Heart left ventricle (tissue), 16 donors: ENCODE results near the gene C15orf40. TPM values are rescaled to one million over a fixed set of nuclear protein-coding genes. Genes with fewer than 3 reads are reported as not detected.

Experiments
- ATAC-seq, 4 donors: fragments of 200-7000 bp; cut with Tn5 transposase; one replicate each; pipeline ENCODE4 v1.9.1; 2020 to 2022; ENCODE audit warnings: moderate library complexity in 4 of 4, mild to moderate bottlenecking in 3 of 4, moderate number of reproducible peaks in 1 of 4
- DNase-seq, 5 donors: peaks; one replicate each; pipeline ENCODE4 v3.0.0-alpha.2; 2020
- H3K27ac ChIP-seq, 12 donors: fragments of 200-600 bp; sonication (generic) in 4 of 12; one replicate each; pipeline versions ENCODE4 v1.5.0 to v1.8.0; 2016 to 2022; ENCODE audit warnings: mild to moderate bottlenecking in 2 of 12
- H3K27me3 ChIP-seq, 9 donors: fragments of 200-600 bp; sonication (generic) in 2 of 9; one replicate each; pipeline versions ENCODE4 v1.5.1 to v1.8.0; 2016 to 2022; ENCODE audit warnings: mild to moderate bottlenecking in 3 of 9
- H3K36me3 ChIP-seq, 9 donors: fragments of 200-600 bp; sonication (generic) in 2 of 9; one replicate each; pipeline versions ENCODE4 v1.5.0 to v1.8.0; 2018 to 2022; ENCODE audit warnings: mild to moderate bottlenecking in 2 of 9
- H3K4me1 ChIP-seq, 12 donors: fragments of 200-600 bp; sonication (generic) in 4 of 12; one replicate each; pipeline versions ENCODE4 v1.5.0 to v1.8.0; 2016 to 2022; ENCODE audit warnings: mild to moderate bottlenecking in 3 of 12
- H3K4me3 ChIP-seq, 12 donors: fragments of 200-600 bp; sonication (generic) in 4 of 12; one replicate each; pipeline versions ENCODE4 v1.5.0 to v1.8.0; 2017 to 2022; ENCODE audit warnings: mild to moderate bottlenecking in 9 of 12, moderate library complexity in 4 of 12
- H3K9me3 ChIP-seq, 12 donors: fragments of 200-600 bp; sonication (generic) in 4 of 12; one replicate each; pipeline versions ENCODE4 v1.5.0 to v1.8.0; 2016 to 2022; ENCODE audit warnings: mild to moderate bottlenecking in 1 of 12
- POLR2A ChIP-seq, 2 donors: fragments of 450-650 bp; IDR thresholded peaks; one replicate each; pipeline ENCODE4 v1.6.1; 2017; ENCODE audit warnings: antibody characterized with exemption in 2 of 2, mild to moderate bottlenecking in 2 of 2, moderate library complexity in 2 of 2
- WGBS, 4 donors: extraction: QIAGEN DNeasy Blood & Tissue Kit in 2 of 4; methylation state at CpG; one replicate each; pipeline versions ENCODE4 v1.1.5 to v1.1.7; 2013 to 2018; 5-methylcytosine and 5-hydroxymethylcytosine counted together
- intact Hi-C, 10 donors: fragments of 100-400 bp; cut with DNase I; formaldehyde crosslinking; loops; one replicate each; pipeline versions ENCODE4 v1.11.1 to v1.14.2; 2022
- polyA plus RNA-seq, 2 donors: library from polyadenylated mRNA; stranded (reverse); fragments of 200-250 nt; gene quantifications; one replicate each; pipeline ENCODE4 v1.2.3, GENCODE V29; 2013
- total RNA-seq, 9 donors: library from RNA; depleted of rRNA in 2 of 9; stranded (reverse); fragments of >200 nt in 2 of 9; fragmentation: NEBNext Ultra II Directional in 3 of 9; extraction: Animal tissue kit (Norgen Biotek cat#: 25700) in 3 of 9; gene quantifications; one replicate each; pipeline versions ENCODE4 v1.1.0 to v1.2.4, GENCODE V29; 2016 to 2023
- TF ChIP-seq, protein P1 (sequence below), 12 donors: fragments of 200-600 bp; sonication (generic) in 4 of 12; IDR thresholded peaks; one replicate each; pipeline versions ENCODE4 v1.5.0 to v1.8.0; 2018 to 2022; ENCODE audit warnings: antibody characterized with exemption in 12 of 12, mild to moderate bottlenecking in 5 of 12
- donor health status: ischemic (EF 13 %, LVEDD 7.1; RV severe dilation, severe dysfunction).
- donor health status: healthy with polysubstance abuse.
- donor health status: DM: no; HTN: yes; CAD: no.
- donor health status: DM: no; HTN: no; CAD: no.
- donor health status: ischemic (EF 25% LVEDD 6.9; RV normal size, moderate dysfunction).
- donor health status: ischemic (EF 25% LVEDD 5.7; RV mildly dilated, moderate dysfunction).
- donor health status: healthy.
- donor health status: DM: yes; HTN: yes; CAD: no.
- donor health status: ischemic (EF 35%, LVEDD 5.7; RV mildly dilated, moderate dysfunction).
- donor health status: nonischemic (EF 11% LVEDD 7.7; RV severe dilation, severe dysfunction).
- donor health status: DM: yes; HTN: yes; CAD: no.
- donor health status: PGD.
- donor health status: ischemic (EF 29% LVEDD 5.4; RV normal size, mild dysfunction).
- donor health status: nonischemic (EF 23%, LVEDD 6.1; RV moderate dilation, normal function).

Gene C15orf40
- total and polyA plus RNA-seq, 11 donors = 6.0 to 17.0 (median 9.4) TPM

DNA sequence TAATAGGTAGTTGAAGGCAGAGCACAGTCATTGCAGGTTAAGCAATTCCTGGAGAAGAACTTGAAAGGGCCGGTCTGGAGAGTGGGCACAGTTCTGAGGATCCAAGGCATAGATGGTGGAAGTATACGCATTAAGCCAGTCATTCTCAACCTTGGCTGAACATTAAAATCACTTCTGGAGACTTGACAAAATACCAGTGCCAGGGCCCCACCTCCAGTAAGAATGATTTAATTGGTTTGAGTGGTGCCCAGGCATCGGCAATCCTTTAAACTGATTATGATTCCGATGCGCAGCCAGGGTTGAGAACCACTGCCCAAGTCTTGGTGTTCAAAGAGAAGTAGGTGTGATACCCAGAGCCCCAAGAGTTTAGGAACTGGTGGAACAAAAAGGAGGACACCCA, 52.0 kb downstream of the C15orf40 start:
- ATAC-seq (no peak), DNase-seq (no peak)
- Histone ChIP-seq H3K4me3 (no peak overlapping the region), H3K4me1 (peaks cover 0 to 25% (median 0%) of the 10 kb centered on the region in 12 donors), H3K27ac (no peak overlapping the region), H3K9me3 (no peaks in the 10 kb centered on the region), H3K36me3 (no peaks in the 10 kb centered on the region), H3K27me3 (no peaks in the 10 kb centered on the region)
- TF ChIP-seq, protein P1, sequence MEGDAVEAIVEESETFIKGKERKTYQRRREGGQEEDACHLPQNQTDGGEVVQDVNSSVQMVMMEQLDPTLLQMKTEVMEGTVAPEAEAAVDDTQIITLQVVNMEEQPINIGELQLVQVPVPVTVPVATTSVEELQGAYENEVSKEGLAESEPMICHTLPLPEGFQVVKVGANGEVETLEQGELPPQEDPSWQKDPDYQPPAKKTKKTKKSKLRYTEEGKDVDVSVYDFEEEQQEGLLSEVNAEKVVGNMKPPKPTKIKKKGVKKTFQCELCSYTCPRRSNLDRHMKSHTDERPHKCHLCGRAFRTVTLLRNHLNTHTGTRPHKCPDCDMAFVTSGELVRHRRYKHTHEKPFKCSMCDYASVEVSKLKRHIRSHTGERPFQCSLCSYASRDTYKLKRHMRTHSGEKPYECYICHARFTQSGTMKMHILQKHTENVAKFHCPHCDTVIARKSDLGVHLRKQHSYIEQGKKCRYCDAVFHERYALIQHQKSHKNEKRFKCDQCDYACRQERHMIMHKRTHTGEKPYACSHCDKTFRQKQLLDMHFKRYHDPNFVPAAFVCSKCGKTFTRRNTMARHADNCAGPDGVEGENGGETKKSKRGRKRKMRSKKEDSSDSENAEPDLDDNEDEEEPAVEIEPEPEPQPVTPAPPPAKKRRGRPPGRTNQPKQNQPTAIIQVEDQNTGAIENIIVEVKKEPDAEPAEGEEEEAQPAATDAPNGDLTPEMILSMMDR (IDR thresholded peaks at IDR 0.05) = no peak
- no peak for TF ChIP-seq POLR2A (IDR thresholded peaks at IDR 0.05)
- intact Hi-C loops = no loop called here
- 78 to 92% (median 86%) methylated on average over 5 of the region's 5 CpGs for WGBS, 4 donors

DNA sequence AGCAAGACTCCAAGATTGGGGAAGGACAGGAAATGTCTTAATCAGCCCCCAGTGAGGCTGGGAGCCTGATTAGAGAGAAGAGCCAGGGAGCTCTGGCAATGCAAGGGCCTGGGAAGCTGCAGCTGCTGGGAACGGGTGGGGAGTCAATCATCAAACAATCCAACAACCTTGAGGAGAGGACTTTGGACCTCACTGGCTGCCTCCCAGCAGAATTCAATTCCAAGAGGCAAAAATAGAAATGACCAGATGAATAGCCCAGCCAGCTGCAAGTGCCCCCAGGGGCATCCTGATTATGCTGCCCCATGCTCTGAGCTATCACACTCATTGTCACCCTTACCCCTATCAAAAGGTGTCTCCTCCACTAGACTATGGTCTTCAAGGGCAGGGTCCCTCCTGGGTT, 52.8 kb downstream of the C15orf40 start:
- 47 to 78% (median 65%) methylated on average over 1 of the region's 1 CpG for WGBS, 4 donors
- H3K4me3 ChIP-seq = no peak overlapping the region
- peak overlapping the region in 2 of 12 donors; percentile 28 to 57 for H3K27ac ChIP-seq
- DNase-seq = peak in 2 of 5 donors; percentile 23 to 32
- H3K4me1 ChIP-seq = peaks cover 0 to 23% (median 0%) of the 10 kb centered on the region in 12 donors
- no peaks in the 10 kb centered on the region for H3K27me3 ChIP-seq
- no peaks in the 10 kb centered on the region for H3K9me3 ChIP-seq
- no peaks in the 10 kb centered on the region for H3K36me3 ChIP-seq
- TF ChIP-seq, protein P1 (IDR thresholded peaks at IDR 0.05) = no peak
- no peak for TF ChIP-seq POLR2A (IDR thresholded peaks at IDR 0.05)
- peak; percentile 43 to 85 (median 65) for ATAC-seq
- intact Hi-C loops = no loop called here

DNA sequence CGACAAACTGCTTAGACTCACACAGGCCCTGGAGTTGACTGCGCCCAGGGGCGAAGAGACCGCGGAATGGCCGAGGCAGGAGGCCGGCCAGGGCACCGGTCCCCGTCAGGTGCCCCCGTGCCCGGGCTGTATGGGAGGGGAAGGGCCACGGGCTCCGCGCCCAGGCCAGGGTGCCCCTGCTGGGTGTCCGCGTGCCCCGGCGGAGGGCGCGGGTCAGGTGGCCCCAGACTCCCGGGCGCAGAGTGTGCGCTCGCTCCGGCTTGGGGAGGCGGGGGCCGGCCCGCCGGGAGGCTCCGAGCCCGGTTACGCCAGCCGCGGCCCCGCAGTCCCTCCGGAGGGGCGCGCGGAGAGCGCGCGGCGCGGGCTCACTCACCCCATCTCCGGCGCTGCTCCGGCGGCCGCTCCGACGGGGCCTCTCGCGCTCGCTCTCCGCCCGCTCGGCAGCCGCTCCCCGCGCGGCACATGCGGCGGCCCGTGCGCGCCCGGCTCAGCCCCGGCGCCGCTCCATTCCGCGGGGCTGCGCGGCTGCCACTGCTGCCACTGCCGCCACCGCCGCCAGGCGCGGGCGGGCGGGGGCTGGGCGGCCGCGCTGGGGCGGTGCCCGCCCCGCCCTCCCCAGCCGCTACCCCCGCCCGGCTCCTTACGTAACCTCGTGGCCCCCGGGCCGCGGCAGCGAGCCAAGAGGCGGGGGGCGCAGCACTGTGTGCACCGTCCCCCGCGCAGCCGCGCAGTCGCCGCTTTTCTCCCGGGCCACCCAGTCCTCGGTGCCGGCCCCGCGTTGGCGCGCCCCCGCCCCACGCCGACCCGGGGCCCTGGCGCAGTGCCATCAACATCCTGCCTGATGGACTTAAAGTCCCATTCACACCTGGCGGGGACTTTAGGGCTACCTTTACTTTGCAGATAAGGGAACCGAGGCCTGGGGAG, 59.0 kb downstream of the C15orf40 start, which contains the start of gene HOMER2:
HOMER2 (minus strand) TSS at position 563 of the 924 bp plus-strand sequence; CDS start at position 378, 185 bp downstream.
- peak within 1 kb of the TSS in 11 of 12 donors; percentile 37 to 87 (median 66) for H3K27ac ChIP-seq
- H3K4me3 ChIP-seq = peak within 1 kb of the TSS in 11 of 12 donors; percentile 50 to 81 (median 60)
- no peaks in the 10 kb centered on the region for H3K9me3 ChIP-seq
- WGBS, 4 donors = 1% methylated on average over 28 to 119 of the region's 119 CpGs
- TF ChIP-seq POLR2A (IDR thresholded peaks at IDR 0.05) = no peak
- TF ChIP-seq, protein P1 (IDR thresholded peaks at IDR 0.05) = peak in 1 of 12 donors; percentile 10
- H3K36me3 ChIP-seq = no peaks in the 10 kb centered on the region
- ATAC-seq (peak in 3 of 4 donors; percentile 71 to 80 (median 78)), DNase-seq (peak in 4 of 5 donors; percentile 18 to 56 (median 34))
- peaks cover 0 to 14% (median 0%) of the 10 kb centered on the region in 9 donors for H3K27me3 ChIP-seq
- peaks cover 0 to 18% (median 3%) of the 10 kb centered on the region in 12 donors for H3K4me1 ChIP-seq
- intact Hi-C loops = loop anchor here in 1 of 10 donors (5.0 kb wide), 1 partner anchor 40 kb away; no protein-coding TSS in a partner anchor
